DMS79 (cell line): ENCODE results near the gene PAOX.
"Not testable (repeated sequence)": the region's sequence is repeated elsewhere in the genome, so short reads cannot be mapped to it uniquely, and the experiment has no call there.

ENCODE experiments used
- DNase-seq: peaks from one replicate; lab custom pipeline; 2025; lab: John Stamatoyannopoulos, UW

Gene PAOX

GRCh38 chr10:133385214-133385613 is 6.2 kb downstream of the PAOX start:
- DNase-seq = no peak

- DNase-seq = not testable (repeated sequence)
Observed at GRCh38 chr10:133386951-133387350, 7.9 kb downstream of the PAOX start.

DNA sequence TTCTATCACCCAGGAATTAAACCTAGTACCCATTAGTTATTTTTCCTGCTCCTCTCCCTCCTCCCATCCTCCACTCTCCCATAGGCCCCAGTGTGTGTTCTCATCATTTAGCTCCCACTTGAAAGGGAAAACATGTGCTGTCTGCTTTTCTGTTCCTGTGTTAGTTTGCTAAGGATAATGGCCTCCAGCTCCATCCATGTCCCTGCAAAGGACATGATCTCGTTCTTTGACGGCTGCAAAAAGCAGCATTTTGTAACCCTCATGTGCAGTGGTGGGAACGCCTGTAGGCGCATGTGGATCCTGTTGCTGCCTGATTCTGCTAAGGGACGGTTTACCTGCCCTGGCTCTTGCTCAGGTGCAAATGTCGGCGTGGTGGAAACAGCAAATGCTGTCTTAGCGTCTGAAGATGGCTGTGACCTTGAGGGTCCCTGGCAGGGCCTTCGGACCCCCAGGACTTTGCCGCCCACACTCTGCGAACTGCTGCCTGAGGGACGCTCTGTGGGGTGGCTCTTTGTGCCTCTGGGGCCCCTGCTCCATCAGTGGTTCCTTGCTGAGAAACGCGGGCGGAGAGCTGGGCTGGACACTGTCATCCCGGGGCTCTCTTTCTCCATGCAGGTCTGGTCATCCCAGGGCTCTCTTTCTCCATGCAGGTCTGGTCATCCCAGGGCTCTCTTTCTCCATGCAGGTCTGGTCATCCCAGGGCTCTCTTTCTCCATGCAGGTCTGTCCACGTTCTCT is 9.3 kb downstream of the PAOX start:
- DNase-seq = no peak

GRCh38 chr10:133388973-133389818 is 10.1 kb downstream of the PAOX start:
- DNase-seq = no peak

- no peak for DNase-seq
Observed at GRCh38 chr10:133390597-133391248, 11.7 kb downstream of the PAOX start.

DNA sequence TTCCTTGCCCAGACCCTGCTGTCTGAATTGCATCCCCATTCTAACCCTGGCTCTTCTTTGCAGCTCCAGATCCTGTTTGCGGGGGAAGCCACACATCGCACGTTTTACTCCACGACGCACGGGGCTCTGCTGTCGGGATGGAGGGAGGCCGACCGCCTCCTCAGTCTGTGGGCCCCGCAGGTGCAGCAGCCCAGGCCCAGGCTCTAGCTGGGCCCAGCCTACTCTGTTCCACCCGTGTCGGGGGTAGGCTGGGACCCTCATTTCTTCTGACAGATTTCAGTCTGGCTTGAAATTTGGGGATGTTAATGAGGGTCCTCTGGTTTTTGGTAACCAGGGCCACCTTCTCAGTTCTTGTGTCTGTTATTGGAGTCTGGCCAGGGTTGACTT is 12.2 kb downstream of the PAOX start:
- DNase-seq = no peak

- DNase-seq = no peak
Observed at GRCh38 chr10:133391761-133392518, 12.9 kb downstream of the PAOX start.

DNA sequence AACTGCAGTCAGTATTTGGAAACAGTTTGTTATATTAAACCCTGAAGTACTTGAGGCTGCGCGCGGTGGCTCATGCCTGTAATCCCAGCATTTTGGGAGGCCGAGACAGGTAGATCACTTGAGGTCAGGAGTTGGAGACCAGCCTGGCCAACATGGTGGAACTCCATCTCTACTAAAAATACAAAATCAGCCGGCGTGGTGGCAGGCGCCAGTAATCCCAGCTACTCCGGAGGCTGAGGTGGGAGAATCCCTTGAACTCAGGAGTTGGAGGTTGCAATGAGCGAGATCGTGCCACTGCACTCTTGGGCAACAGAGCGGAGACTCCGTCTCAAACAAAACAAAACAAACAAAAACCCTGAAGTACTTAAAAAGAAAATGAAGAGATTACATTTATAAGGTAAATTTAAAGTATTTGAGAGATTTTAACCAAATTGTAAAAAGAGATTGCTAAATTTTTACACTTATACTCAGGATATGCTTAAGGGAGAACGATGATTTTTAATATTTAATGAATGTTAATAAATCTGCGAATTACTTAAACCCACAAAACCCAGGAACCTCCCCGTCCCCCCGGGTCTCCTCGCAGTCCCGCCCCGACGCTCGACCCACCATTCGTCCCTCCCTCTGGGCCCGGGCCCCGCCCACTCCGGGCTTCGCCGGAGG is 14.5 kb downstream of the PAOX start:
- no peak for DNase-seq

- DNase-seq = peak; percentile 57
Observed at GRCh38 chr10:133394064-133394663, 15.1 kb downstream of the PAOX start, which contains the start of gene MTG1. TSS of gene MTG1 (plus strand) at chr10:133394157. CDS start at chr10:133394221, 64 bp downstream.

DNA sequence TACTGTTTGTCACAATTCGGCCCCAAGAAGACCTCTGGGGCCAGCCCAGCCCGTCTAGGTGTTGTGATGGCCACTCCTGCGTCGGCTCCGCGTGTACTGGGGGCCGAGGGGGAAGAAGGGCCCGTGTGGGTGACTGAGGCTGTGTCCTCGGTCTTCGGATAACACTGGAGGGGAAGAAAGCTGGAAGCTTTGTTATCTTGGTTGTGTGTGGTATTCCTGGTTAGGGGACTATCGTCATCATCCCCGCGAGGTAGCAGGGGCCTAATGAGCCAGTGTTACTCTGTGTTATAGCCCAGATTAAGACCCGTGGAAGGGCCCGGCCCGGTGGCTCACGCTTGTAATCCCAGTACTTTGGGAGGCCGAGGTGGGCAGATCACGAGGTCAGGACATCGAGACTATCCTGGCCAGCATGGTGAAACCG is 15.7 kb downstream of the PAOX start:
- DNase-seq = no peak

- DNase-seq = no peak
Observed at GRCh38 chr10:133396035-133396624, 17.1 kb downstream of the PAOX start.

DNA sequence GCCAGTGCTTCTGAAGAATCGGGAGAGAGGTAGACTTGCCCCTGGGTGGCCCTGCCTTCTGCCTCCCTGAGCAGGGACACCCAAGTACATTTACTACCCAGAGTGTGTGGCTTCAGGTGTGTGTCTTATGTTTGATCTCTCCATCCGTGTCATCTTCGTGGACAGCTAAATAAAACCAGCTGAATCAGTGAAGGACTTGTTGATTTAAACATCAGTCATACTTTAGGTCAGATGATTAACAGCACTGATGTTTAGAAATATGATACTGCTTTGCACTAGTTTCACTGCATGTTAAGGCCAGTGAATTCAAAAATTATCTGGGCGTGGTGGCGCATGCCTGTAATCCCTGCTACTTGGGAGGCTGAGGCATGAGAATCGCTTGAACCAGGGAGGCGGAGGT is 18.9 kb downstream of the PAOX start:
- DNase-seq = no peak

- DNase-seq = no peak
Observed at GRCh38 chr10:133399123-133399601, 20.1 kb downstream of the PAOX start.

- no peak for DNase-seq
Observed at GRCh38 chr10:133400624-133401424, 21.8 kb downstream of the PAOX start.

DNA sequence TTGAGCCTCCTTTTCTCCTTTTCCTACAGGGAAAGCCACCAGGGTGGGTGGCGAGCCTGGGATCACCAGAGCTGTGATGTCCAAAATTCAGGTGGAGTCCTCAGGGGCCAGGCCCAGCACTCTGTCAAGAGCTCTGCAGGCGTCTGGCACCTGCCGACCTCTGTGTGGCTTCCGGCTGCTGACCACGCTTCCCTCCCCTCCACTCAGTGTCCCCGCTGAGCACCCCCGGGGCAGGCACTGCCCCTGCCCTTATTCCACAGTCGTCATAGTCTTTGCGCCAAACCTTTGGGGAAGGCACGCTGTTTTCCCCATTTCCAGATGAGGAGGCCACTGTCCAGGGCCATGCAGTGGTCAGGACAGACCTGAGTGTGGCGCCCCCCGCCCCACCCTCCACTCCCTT is 22.4 kb downstream of the PAOX start:
- DNase-seq = no peak

DNA sequence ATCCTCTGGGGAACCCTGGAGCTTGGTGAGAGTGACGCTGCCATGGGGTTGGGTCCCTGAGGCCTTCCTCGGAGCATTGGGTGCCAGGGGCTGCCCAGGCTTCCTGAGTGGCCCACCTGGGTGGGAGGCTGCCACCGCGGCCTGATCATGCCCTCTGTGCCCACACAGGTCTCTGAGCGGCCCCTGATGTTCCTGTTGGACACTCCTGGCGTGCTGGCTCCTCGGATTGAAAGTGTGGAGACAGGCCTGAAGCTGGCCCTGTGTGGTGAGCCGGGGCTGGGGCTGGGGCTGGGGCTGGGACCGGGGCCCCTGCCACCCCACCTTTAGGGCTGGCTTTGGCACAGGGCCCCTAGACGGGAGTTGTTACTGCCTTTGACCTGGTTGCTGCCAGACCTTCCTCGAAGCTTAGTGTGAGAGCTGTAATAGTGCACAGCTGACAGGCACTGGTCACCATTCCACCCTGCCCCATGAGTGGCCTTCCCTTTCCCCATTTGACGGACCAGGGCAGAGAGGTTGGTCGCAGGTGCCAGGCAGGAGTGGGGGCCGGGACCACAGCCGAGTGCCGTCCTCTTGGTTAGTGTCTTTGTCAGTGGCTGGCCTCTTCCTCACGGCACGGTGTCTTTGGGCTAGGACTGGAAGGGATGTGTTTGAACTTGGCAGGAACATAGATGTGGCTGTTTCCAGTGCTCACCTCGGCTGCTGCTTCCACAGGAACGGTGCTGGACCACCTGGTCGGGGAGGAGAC is 23.1 kb downstream of the PAOX start:
- no peak for DNase-seq

DNA sequence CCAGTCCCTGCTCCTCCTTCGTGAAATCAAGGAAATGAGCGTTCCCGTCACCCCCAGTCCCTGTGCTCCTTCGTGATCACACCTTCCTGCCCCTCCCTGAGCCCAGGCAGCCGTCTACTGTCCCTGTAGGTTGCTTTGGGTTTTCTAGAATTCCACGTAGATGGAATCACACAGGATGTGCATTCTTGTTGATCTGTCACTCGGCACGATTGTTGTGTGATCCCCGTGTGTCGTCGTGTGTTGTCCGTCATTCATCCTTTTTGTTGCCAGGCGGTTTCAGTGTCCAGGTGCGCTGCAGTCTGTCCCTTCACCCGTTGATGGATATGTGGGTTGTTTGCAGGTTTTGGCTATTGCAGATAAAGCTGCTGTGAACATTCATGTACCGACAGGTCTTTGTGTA is 24.3 kb downstream of the PAOX start:
- no peak for DNase-seq

DNA sequence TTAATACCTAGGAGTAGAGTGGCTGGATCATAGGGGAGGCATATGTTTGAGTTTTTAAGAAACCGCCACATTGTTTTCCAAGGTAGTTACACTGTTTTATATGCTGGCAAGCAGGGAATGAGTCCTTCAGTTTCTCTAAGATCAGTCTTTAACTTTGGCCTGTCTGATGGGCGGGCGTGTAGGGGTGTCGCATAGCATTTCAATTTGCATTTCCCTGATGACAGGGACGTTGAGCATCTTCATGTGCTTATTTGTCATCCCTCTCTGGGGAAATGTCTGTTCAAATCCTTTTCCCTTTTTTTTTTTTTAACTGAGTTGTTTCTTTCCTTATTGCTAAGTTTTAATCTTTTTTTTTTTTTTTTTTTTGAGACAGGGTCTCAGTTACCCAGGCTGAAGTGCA is 24.7 kb downstream of the PAOX start:
- DNase-seq = no peak

DNA sequence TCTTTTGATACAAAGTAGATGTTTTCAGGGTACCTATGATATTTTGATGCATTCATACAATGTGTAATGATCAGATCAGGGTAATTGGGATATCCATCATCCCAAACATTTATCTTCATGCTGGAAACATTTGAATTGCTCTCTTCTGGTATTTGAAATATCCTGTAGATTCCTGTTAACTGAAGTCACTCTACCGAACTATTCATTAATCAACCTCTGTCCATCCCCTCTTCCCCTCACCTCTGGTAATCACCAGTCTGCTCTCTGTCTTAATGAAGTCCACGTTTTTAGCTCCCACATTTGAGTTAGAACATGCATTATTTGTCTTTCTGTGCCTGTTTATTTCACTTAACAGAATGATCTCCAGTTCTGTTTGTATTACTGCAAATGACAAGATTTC is 26.2 kb downstream of the PAOX start:
- no peak for DNase-seq
